ENCODE measurements around the gene OR2M7. TPM values are rescaled to one million over a fixed set of nuclear protein-coding genes. Genes with fewer than 3 reads are reported as not detected.
"Not testable (repeated sequence)": the region's sequence is repeated elsewhere in the genome, so short reads cannot be mapped to it uniquely, and the experiment has no call there.

OR2M7 gene
- total and polyA plus RNA-seq, 2 of the 8 experiments (the other 6 are each of a cell fraction or from before 2014, with no cell fraction given) = not detected

- TF ChIP-seq SAP30 (IDR thresholded peaks at IDR 0.05; ENCODE audit: insufficient read depth, insufficient replicate concordance, low read length) (no peak), BRCA1 (IDR thresholded peaks at IDR 0.05; ENCODE audit: low read depth, low read length) (no peak)
Observed at GRCh38 chr1:248306103-248306502, 18.3 kb downstream of the OR2M7 start (continued).

GRCh38 chr1:248305672-248306071, 18.7 kb downstream of the OR2M7 start:
- 82% methylated on average over 9 of the region's 9 CpGs; no CpG with 5 or more reads in 1 of the 2 experiments for whole genome bisulfite sequencing, 2 experiments (ENCODE audit: extremely low coverage in 1 of 2, insufficient coverage in 1 of 2, insufficient read length in 1 of 2, insufficient replicate concordance in 2 of 2, low coverage in 1 of 2, low lambda C conversion rate in 2 of 2, missing lambda C conversion rate in 1 of 2)
- H4K20me1 ChIP-seq (replicated peaks in 1 of 2; ENCODE audit: control insufficient read depth in 1 of 2, insufficient read depth in 2 of 2, low read length in 2 of 2); H3K4me3 ChIP-seq (ENCODE audit: extremely low read depth in 1 of 4, insufficient read depth in 2 of 4, low read depth in 3 of 4, low read length in 4 of 4); H3K36me3 ChIP-seq (ENCODE audit: control insufficient read depth in 2 of 4, insufficient read depth in 4 of 4, low read length in 3 of 4); H2BK5ac ChIP-seq (ENCODE audit: low read depth, low read length); DNase-seq (ENCODE audit: low read depth in 1 of 2, low spot score in 2 of 2); FAIRE-seq; H3K4me2 ChIP-seq (ENCODE audit: insufficient read depth in 1 of 2, low read depth in 2 of 2, low read length in 2 of 2); H4K91ac ChIP-seq (replicated peaks; ENCODE audit: insufficient read length, low read length); H3K18ac ChIP-seq (ENCODE audit: extremely low read depth, low read length); H3K4ac ChIP-seq (replicated peaks; ENCODE audit: insufficient read length, low read depth, low read length); H3K79me1 ChIP-seq (ENCODE audit: low read depth, low read length); CTCF ChIA-PET (ENCODE audit: partially characterized antibody); H2BK12ac ChIP-seq (ENCODE audit: low read depth, low read length); H3K27me3 ChIP-seq (replicated peaks in 1 of 4; ENCODE audit: control insufficient read depth in 3 of 4, extremely low read depth in 1 of 4, insufficient read depth in 3 of 4, low read length in 3 of 4); H2AFZ ChIP-seq (ENCODE audit: low read length); H3K79me2 ChIP-seq (ENCODE audit: control insufficient read depth in 1 of 2, insufficient read depth in 2 of 2, low read length in 2 of 2); H2BK120ac ChIP-seq (replicated peaks; ENCODE audit: low read depth, low read length); H3K56ac ChIP-seq (replicated peaks; ENCODE audit: insufficient read length, low read depth, low read length); H2BK15ac ChIP-seq (ENCODE audit: low read length); H3K23me2 ChIP-seq (ENCODE audit: low read depth, low read length); H3K27ac ChIP-seq (ENCODE audit: low read depth, low read length); H3K9ac ChIP-seq (replicated peaks in 1 of 4; ENCODE audit: extremely low read depth in 1 of 4, low read depth in 3 of 4, low read length in 3 of 4); H3K23ac ChIP-seq (ENCODE audit: insufficient read length); H3K14ac ChIP-seq (ENCODE audit: insufficient read length); H4K8ac ChIP-seq (ENCODE audit: extremely low read depth, insufficient read depth, low read length); H2AK5ac ChIP-seq (ENCODE audit: low read depth, low read length); H4K5ac ChIP-seq (ENCODE audit: insufficient read length, low read depth, low read length); H2BK20ac ChIP-seq (ENCODE audit: low read length); POLR2A ChIA-PET (ENCODE audit: partially characterized antibody); H3K4me1 ChIP-seq (replicated peaks in 1 of 4; ENCODE audit: control insufficient read depth in 3 of 4, insufficient read depth in 4 of 4, low read length in 3 of 4): not testable (repeated sequence)
- H3K9me3 ChIP-seq (ENCODE audit: insufficient read depth in 2 of 2, low read depth in 1 of 2, low read length in 1 of 2) = peaks cover 40 to 47% of the 10 kb centered on the region in 2 experiments
